Chondrocyte (in vitro differentiated cells): ENCODE measurements around the gene SPRYD4. TPM values are rescaled to one million over a fixed set of nuclear protein-coding genes. Genes with fewer than 3 reads are reported as not detected.
A peak's percentile ranks its signal among the peaks of the same experiment; 100 is the strongest.
"Not testable (repeated sequence)": the region's sequence is repeated elsewhere in the genome, so short reads cannot be mapped to it uniquely, and the experiment has no call there.

Experiments
- DNase-seq: peaks from one replicate; pipeline ENCODE4 v3.0.0; 2021; ENCODE audit warnings: mixed read lengths, low spot score
- H3K27ac Mint-ChIP-seq: one replicate; pipeline ENCODE4 v1.8.0; 2021; ENCODE audit warnings: mild to moderate bottlenecking, moderate library complexity, mixed read lengths; ENCODE audit not compliant: unreplicated experiment
- H3K27me3 Mint-ChIP-seq: 2 replicates; pipeline ENCODE4 v1.8.0; 2021; ENCODE audit warnings: low read depth, mixed read lengths
- H3K36me3 Mint-ChIP-seq: 2 replicates; pipeline ENCODE4 v1.8.0; 2021; ENCODE audit warnings: low read depth, mixed read lengths
- H3K4me1 Mint-ChIP-seq: 2 replicates; pipeline ENCODE4 v1.8.0; 2021; ENCODE audit warnings: low read depth, mild to moderate bottlenecking, mixed read lengths
- H3K4me3 Mint-ChIP-seq: one replicate; pipeline ENCODE4 v1.8.0; 2021; ENCODE audit warnings: mild to moderate bottlenecking, moderate library complexity, mixed read lengths; ENCODE audit not compliant: unreplicated experiment
- H3K9me3 Mint-ChIP-seq: 2 replicates; pipeline ENCODE4 v1.8.0; 2021; ENCODE audit warnings: low read depth, mixed read lengths
- total RNA-seq: library from RNA; stranded (reverse); gene quantifications from 3 replicates; pipeline ENCODE4 v1.2.1, GENCODE V29; 2021
- TF ChIP-seq, protein P1 (sequence below): fragments of 200-600 bp; sonication (generic); IDR thresholded peaks from 2 replicates; pipeline ENCODE4 v1.5.0; 2021; ENCODE audit warnings: antibody characterized with exemption, mild to moderate bottlenecking, moderate library complexity

SPRYD4 gene
- total RNA-seq, 1 donor from 2014 or later = 1.6 TPM

DNA sequence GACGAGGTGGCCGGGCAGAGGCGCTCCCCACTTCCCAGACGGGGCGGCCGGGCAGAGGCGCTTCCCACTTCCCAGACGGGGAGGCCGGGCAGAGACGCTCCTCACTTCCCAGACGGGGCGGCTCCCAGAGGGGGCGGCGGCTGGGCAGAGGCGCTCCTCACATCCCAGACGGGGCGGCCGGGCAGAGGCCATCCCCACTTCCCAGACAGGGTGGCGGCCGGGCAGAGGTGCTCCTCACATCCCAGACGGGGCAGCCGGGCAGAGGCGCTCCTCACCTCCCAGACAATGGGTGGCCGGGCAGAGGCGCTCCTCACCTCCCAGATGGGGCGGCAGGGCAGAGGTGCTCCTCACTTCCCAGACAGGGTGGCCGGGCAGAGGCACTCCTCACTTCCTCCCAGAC is 26.1 kb downstream of the SPRYD4 start:
- not testable (repeated sequence) for DNase-seq, H3K4me1 Mint-ChIP-seq, H3K27ac Mint-ChIP-seq, H3K9me3 Mint-ChIP-seq, H3K4me3 Mint-ChIP-seq, H3K36me3 Mint-ChIP-seq
- H3K27me3 Mint-ChIP-seq = peaks cover 21% of the 10 kb centered on the region

DNA sequence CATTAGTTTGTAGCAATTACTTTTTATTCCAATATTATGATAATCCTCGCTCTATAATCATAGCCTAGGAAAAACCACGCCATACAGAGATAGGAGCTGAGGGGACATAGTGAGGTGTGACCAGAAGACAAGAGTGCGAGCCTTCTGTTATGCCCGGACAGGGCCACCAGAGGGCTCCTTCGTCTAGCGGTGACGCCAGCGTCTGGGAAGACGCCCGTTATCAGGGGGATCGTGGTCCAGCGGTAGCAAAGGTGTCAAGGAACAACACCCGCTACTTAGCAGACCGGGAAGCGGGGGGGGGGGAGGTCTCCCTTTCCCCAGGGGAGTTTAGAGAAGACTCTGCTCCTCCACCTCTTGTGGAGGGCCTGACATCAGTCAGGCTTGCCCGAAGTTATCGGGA is 28.3 kb downstream of the SPRYD4 start:
- TF ChIP-seq, protein P1, sequence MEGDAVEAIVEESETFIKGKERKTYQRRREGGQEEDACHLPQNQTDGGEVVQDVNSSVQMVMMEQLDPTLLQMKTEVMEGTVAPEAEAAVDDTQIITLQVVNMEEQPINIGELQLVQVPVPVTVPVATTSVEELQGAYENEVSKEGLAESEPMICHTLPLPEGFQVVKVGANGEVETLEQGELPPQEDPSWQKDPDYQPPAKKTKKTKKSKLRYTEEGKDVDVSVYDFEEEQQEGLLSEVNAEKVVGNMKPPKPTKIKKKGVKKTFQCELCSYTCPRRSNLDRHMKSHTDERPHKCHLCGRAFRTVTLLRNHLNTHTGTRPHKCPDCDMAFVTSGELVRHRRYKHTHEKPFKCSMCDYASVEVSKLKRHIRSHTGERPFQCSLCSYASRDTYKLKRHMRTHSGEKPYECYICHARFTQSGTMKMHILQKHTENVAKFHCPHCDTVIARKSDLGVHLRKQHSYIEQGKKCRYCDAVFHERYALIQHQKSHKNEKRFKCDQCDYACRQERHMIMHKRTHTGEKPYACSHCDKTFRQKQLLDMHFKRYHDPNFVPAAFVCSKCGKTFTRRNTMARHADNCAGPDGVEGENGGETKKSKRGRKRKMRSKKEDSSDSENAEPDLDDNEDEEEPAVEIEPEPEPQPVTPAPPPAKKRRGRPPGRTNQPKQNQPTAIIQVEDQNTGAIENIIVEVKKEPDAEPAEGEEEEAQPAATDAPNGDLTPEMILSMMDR = peak; percentile 73
- not testable (repeated sequence) for H3K27ac Mint-ChIP-seq, H3K9me3 Mint-ChIP-seq, H3K27me3 Mint-ChIP-seq, DNase-seq, H3K4me3 Mint-ChIP-seq, H3K4me1 Mint-ChIP-seq, H3K36me3 Mint-ChIP-seq

DNA sequence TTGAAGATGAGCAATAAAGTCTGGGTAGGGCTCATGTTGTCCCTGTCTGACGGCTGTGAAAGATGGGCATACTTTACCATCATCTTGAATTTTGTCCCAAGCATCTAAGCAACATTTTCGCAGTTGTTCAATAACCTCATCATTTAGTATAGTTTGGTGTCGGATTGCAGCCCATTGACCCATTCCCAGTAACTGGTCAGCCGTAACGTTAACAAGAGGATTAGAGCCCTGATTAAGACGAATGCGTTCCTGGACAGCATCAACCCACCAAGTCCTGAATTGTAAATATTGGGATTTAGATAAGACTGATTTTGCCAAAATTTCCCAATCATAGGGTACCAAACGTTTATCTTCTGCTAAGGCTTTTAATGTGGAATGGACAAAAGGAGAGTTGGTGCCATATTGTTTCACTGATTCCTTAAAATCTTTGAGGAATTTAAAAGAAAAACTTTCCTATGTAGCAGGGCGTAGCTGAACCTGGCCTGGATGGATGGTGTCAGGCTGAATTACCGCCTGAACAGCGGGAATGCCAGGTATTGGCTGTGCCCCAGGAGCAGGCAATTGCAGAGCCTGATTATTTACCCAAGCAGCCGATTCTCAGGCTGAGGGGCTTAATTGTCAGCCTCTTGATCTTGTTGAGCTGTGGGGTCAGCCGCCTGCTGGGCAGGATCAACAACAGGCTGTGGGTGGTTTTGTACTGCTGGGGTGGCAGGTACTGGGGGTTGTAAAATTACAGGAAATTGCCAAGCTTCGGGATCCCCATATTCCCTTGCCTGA is 29.9 kb downstream of the SPRYD4 start:
- DNase-seq, H3K4me3 Mint-ChIP-seq, H3K36me3 Mint-ChIP-seq, H3K27me3 Mint-ChIP-seq, H3K9me3 Mint-ChIP-seq, H3K4me1 Mint-ChIP-seq, H3K27ac Mint-ChIP-seq: not testable (repeated sequence)

DNA sequence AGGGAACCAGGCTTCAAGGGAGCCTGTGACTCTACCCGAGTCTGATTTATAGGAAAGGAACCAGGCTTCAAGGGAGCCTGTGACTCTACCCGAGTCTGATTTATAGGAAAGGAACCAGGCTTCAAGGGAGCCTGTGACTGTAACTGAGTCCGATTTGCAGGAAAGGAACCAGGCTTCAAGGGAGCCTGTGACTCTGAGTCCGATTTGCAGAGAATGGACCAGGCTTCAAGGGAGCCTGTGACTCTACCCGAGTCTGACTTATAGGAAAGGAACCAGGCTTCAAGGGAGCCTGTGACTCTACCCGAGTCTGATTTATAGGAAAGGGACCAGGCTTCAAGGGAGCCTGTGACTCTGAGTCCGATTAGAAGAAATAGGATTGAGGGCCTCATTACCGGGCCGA is 31.1 kb downstream of the SPRYD4 start:
- not testable (repeated sequence) for DNase-seq, H3K9me3 Mint-ChIP-seq, H3K4me1 Mint-ChIP-seq, H3K36me3 Mint-ChIP-seq, H3K27ac Mint-ChIP-seq, H3K27me3 Mint-ChIP-seq, H3K4me3 Mint-ChIP-seq

DNA sequence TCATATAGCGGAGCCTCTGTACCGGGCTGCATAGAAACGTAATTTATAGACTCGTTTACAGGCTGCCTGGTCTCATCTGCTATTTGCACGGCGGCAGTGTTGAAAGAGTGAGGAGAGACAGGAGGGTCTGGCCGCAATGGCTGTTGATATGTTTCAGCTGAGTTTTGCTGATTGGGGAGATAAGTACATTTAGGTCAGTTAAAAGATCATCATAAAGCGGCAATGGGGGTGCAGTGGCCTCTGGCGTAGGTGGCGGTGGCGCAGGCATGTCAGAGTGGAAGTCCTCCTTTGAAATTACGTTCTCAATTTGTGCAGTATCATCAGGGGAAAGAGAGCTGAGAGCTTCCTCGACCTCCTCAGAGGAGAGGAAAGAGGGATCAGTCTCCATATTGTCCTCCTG is 31.5 kb downstream of the SPRYD4 start:
- not testable (repeated sequence) for H3K9me3 Mint-ChIP-seq, H3K4me1 Mint-ChIP-seq, DNase-seq, H3K36me3 Mint-ChIP-seq, H3K4me3 Mint-ChIP-seq, H3K27ac Mint-ChIP-seq, H3K27me3 Mint-ChIP-seq

DNA sequence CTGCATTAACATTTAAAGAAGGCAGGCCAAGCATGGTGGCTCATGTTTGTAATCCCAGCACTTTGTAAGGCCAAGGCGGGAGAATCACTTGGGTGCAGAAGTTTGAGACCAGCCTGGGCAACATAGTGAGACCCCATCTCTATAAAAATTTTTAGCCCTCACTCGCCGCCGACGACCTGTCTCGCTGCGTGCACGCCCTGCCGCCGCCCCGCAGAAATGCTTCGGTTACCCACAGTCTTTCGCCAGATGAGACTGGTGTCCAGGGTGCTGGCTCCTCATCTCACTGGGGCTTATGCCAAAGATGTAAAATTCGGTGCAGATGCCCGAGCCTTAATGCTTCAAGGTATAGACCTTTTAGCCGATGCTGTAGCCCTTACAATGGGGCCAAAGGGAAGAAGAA is 42.4 kb downstream of the SPRYD4 start:
- no peak overlapping the region for H3K4me3 Mint-ChIP-seq
- TF ChIP-seq, protein P1 = no peak
- H3K36me3 Mint-ChIP-seq = no peaks in the 10 kb centered on the region
- peaks cover 10% of the 10 kb centered on the region for H3K27me3 Mint-ChIP-seq
- no peak overlapping the region for H3K27ac Mint-ChIP-seq
- DNase-seq = no peak
- no peaks in the 10 kb centered on the region for H3K4me1 Mint-ChIP-seq
- H3K9me3 Mint-ChIP-seq = no peaks in the 10 kb centered on the region

DNA sequence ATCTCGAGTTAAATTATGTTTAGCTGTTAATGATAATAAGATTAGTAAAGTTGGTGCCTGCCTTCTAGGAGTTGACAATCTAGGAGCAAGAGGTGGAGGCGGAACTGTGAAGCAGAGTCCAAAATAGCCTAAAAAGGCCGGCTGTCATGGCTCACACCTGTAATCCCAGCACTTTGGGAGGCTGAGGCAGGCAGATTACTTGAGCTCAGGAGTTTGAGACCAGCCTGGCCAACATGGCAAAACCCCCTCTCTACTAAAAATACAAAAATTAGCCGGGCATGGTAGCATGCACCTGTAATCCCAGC is 45.6 kb downstream of the SPRYD4 start:
- not testable (repeated sequence) for H3K4me1 Mint-ChIP-seq, H3K4me3 Mint-ChIP-seq, DNase-seq, H3K36me3 Mint-ChIP-seq, H3K9me3 Mint-ChIP-seq, H3K27ac Mint-ChIP-seq
- H3K27me3 Mint-ChIP-seq = peaks cover 10% of the 10 kb centered on the region
- TF ChIP-seq, protein P1 = peak; percentile 35
